ENCODE data around the gene TMEM132C. TPM values are rescaled to one million over a fixed set of nuclear protein-coding genes. Genes with fewer than 3 reads are reported as not detected.

Gene TMEM132C
- total RNA-seq, 6 experiments from 2014 or later: not detected

GRCh38 chr12:128639089-128639488 is 372.1 kb downstream of the TMEM132C start:
- peaks cover 45% of the 10 kb centered on the region for H3K9me3 Mint-ChIP-seq
- no peaks in the 10 kb centered on the region for H3K27me3 Mint-ChIP-seq (ENCODE audit: insufficient read depth)
- no peak overlapping the region for H3K27ac Mint-ChIP-seq
- no peak overlapping the region for H3K4me3 Mint-ChIP-seq
- H3K36me3 Mint-ChIP-seq (ENCODE audit: low read depth): peaks cover 4% of the 10 kb centered on the region; the same call in 1 of the 2 replicates
- no peak for DNase-seq
- TF ChIP-seq CTCF (IDR thresholded peaks at IDR 0.05): no peak
- H3K4me1 Mint-ChIP-seq (ENCODE audit: low read depth): no peaks in the 10 kb centered on the region

GRCh38 chr12:128643155-128643554 is 376.2 kb downstream of the TMEM132C start:
- Mint-ChIP-seq H3K4me3 (no peak overlapping the region), H3K27ac (no peak overlapping the region), H3K36me3 (ENCODE audit: low read depth) (peaks cover 14% of the 10 kb centered on the region), H3K9me3 (peaks cover 73% of the 10 kb centered on the region), H3K27me3 (ENCODE audit: insufficient read depth) (no peaks in the 10 kb centered on the region), H3K4me1 (ENCODE audit: low read depth) (no peaks in the 10 kb centered on the region)
- DNase-seq: no peak
- TF ChIP-seq CTCF (IDR thresholded peaks at IDR 0.05): no peak

- Mint-ChIP-seq H3K9me3 (peaks cover 86% of the 10 kb centered on the region), H3K36me3 (ENCODE audit: low read depth) (peaks cover 18% of the 10 kb centered on the region), H3K4me1 (ENCODE audit: low read depth) (no peaks in the 10 kb centered on the region), H3K27me3 (ENCODE audit: insufficient read depth) (no peaks in the 10 kb centered on the region), H3K4me3 (no peak overlapping the region), H3K27ac (no peak overlapping the region)
- no peak for DNase-seq
- TF ChIP-seq CTCF (IDR thresholded peaks at IDR 0.05): peak; percentile 68
Observed at GRCh38 chr12:128644664-128645296, 377.8 kb downstream of the TMEM132C start.

GRCh38 chr12:128649902-128650301 is 382.9 kb downstream of the TMEM132C start:
- H3K27ac Mint-ChIP-seq: no peak overlapping the region
- H3K27me3 Mint-ChIP-seq (ENCODE audit: insufficient read depth): no peaks in the 10 kb centered on the region; the same call in 1 of the 2 replicates
- no peak for DNase-seq
- TF ChIP-seq CTCF (IDR thresholded peaks at IDR 0.05): no peak
- no peaks in the 10 kb centered on the region for H3K4me1 Mint-ChIP-seq (ENCODE audit: low read depth)
- H3K36me3 Mint-ChIP-seq (ENCODE audit: low read depth): peaks cover 14% of the 10 kb centered on the region
- H3K4me3 Mint-ChIP-seq: no peak overlapping the region
- peaks cover 84% of the 10 kb centered on the region for H3K9me3 Mint-ChIP-seq

GRCh38 chr12:128652136-128652751 is 385.3 kb downstream of the TMEM132C start:
- no peaks in the 10 kb centered on the region; the same call in 1 of the 2 replicates for H3K27me3 Mint-ChIP-seq (ENCODE audit: insufficient read depth)
- H3K4me3 Mint-ChIP-seq: no peak overlapping the region
- peaks cover 75% of the 10 kb centered on the region for H3K9me3 Mint-ChIP-seq
- TF ChIP-seq CTCF (IDR thresholded peaks at IDR 0.05): no peak
- H3K4me1 Mint-ChIP-seq (ENCODE audit: low read depth): no peaks in the 10 kb centered on the region
- H3K36me3 Mint-ChIP-seq (ENCODE audit: low read depth): peaks cover 13% of the 10 kb centered on the region
- no peak overlapping the region for H3K27ac Mint-ChIP-seq
- no peak for DNase-seq

Measured in HFFc6 (cell line).